T-helper 1 cell treated with Interleukin-12 subunit alpha and Interleukin-12 subunit beta and Interleukin-4 antibody, amounts not matched to agents 30 ng/mL and 1 ng/mL, for 36 hours (primary cell): ENCODE data around the gene MUC22. TPM values are rescaled to one million over a fixed set of nuclear protein-coding genes. Genes with fewer than 3 reads are reported as not detected.
"Not testable (repeated sequence)": the region's sequence is repeated elsewhere in the genome, so short reads cannot be mapped to it uniquely, and the experiment has no call there.

Experiments
- intact Hi-C: fragments of 100-400 bp; cut with micrococcal nuclease; formaldehyde crosslinking; loops from one replicate; pipeline ENCODE4 v1.15.1; 2024
- total RNA-seq: library from RNA; stranded (reverse); gene quantifications from 2 replicates; pipeline ENCODE4 v1.2.3, GENCODE V29; 2022

The MUC22 gene
- total RNA-seq, result not detected in 2 replicates

GRCh38 chr6:31010393-31011060 is at the start of gene MUC22:
Gene MUC22 (plus strand): TSS chr6:31010474. CDS start chr6:31010707, 233 bp downstream.
- intact Hi-C loops, result no loop called here

DNA sequence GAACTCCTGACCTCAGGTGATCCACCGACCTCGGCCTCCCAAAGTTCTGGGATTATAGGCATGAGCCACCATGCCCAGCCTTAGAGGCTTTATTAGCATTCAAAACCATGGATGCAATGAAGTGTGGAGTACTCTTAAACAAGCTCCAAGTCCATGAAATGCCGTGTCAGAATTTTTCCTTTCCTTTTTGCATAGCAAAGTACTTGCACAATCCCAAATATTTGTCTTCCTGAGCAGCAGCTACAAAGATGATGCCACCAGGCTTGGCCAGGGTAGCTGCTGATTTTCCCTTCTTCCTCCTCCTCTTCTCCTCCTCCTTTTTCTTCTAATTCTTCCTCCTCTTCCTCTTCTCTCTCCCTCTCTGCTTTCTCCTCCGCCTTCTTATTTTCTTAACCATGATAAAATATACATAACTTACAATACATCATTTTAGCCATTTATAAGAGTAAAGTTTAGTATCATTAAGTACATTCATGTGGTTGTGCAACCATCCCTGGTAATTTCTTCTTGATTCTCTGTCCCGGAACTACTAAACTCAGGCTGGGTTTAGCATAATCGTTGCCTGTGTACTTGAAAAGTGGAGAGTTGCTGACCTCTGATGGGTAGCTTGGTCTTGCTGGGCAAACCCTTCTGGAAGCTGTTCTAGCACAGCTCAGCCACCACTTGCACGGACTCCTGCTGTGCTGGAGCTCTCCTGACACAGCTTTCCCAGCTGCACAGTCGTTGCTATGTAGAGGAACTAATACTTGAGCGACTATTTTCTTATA is 49.2 kb upstream of the MUC22 start:
- intact Hi-C loops, result no loop called here

- intact Hi-C loops, result no loop called here
Measured at GRCh38 chr6:30962716-30963115, 47.6 kb upstream of the MUC22 start.

DNA sequence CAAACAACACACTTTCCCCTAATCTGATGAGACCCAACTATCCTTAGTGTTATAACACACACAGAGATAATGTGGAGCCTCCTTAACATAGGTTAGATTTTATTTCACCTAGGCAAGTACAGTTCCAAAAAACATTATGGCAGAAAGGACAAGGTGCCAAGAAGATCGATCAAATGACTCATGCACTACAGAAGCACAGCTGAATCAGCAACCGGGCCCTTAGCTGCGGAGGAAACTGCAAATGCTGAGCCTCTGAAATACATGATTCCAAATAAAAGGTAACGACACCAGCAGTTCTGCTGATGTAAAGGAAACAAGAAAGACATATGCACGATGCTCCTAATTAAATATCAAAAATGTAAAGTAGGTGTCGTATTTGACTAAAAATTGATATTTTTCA is 46.6 kb upstream of the MUC22 start:
- intact Hi-C loops, result loop anchor here (1.0 kb wide), 1 partner anchor 8 kb away; no protein-coding TSS in a partner anchor

- intact Hi-C loops, result loop anchor here (1.0 kb wide), 1 partner anchor 9 kb away; no protein-coding TSS in a partner anchor
Measured at GRCh38 chr6:30964075-30964474, 46.2 kb upstream of the MUC22 start.

- intact Hi-C loops, result no loop called here
Measured at GRCh38 chr6:30965140-30965601, 45.1 kb upstream of the MUC22 start.

DNA sequence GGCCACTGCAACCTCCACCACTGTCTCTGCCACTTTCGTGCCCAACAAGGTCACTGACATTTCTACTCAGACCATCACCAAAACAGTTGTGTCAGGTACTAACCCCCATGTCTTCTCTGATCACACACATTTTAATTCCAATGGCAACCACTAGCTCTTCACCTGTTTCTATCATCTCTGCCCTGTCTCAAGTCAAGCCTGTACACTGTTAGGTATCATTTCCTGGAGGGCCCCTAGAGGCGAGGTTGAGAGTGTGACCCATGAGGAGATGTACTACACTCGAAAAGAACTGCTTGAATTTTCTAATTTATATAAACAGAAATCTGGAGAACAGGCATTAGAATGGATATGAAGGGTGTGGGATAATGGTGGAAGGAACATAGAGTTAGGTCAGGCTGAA is 44.1 kb upstream of the MUC22 start:
- intact Hi-C loops, result no loop called here

DNA sequence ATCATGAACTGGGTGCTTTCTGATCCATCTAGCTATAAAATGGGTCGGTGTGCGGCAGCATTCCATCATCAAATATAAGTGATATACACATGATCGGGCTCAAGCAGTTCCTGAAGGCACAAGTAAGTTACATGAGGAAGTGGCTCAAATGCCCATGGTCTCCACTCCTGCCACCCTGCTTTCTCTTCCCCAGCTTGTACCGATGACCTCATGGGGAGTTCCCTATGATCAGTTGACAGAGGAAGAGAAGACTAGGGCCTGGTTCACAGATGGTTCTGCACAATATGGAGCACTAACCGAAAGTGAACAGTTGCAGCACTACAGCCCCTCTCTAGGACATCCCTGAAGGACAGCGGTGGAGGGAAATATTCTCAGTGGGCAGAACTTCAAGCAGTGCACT is 41.1 kb upstream of the MUC22 start:
- intact Hi-C loops, result not testable (repeated sequence)

- intact Hi-C loops, result no loop called here
Measured at GRCh38 chr6:30970946-30971345, 39.3 kb upstream of the MUC22 start.

DNA sequence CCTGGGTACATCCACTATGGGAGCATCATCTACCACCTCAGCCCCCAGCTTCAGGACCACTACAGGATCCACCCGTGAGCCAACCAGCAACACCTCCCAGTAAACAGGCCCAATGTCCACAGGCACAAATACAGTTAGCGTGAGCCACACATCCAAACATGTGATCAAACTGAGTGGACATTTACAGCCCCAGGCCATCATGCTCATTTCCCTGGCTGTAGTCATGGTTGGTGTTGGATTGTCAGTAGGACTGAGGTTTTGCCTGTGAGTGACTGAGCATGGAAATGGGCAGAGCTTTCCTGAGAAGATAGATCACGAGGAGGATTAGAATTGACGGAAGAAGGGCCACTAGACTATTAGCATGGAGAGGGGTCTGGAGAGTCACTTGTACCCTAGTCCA is 37.5 kb upstream of the MUC22 start:
- intact Hi-C loops, result no loop called here

DNA sequence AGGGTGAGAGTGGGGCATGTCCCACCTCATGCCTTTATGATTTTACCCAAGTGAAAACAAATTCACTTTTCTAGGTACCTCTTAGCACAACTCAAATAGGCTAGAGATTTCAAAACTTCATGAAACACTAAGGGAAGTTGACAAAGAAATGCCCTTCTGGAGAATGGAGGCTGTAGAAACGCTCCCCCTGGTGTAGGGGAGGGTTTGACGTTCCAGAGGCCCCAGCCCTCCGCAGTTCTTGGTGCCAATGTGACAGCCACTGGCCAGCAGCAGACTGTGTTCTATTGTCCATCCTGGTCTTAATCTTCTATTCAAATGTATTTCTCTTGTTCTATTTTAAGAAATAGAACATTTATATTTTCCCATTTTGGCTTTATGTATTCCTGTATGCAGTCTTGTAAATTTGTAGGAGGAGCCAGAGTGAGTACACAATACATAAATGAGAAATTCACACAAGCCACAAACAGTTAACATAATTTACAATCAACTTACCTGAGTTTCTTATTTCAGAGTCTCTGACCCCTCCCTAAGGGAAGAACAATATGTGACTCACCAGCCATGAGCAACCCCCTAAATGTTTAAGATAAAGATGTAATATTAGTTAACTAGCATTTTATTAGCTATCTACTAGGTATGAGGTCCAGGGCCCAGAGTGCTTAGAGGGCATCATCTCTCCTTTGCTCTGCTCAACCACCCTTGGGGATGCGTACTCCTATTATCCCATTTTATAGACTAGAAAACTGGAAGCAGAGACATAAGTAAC is 35.6 kb upstream of the MUC22 start:
- intact Hi-C loops, result no loop called here

GRCh38 chr6:30979141-30979540 is 31.1 kb upstream of the MUC22 start:
- intact Hi-C loops, result no loop called here

GRCh38 chr6:30979690-30980089 is 30.6 kb upstream of the MUC22 start:
- intact Hi-C loops, result no loop called here

- intact Hi-C loops, result no loop called here
Measured at GRCh38 chr6:30981942-30982772, 28.1 kb upstream of the MUC22 start.

DNA sequence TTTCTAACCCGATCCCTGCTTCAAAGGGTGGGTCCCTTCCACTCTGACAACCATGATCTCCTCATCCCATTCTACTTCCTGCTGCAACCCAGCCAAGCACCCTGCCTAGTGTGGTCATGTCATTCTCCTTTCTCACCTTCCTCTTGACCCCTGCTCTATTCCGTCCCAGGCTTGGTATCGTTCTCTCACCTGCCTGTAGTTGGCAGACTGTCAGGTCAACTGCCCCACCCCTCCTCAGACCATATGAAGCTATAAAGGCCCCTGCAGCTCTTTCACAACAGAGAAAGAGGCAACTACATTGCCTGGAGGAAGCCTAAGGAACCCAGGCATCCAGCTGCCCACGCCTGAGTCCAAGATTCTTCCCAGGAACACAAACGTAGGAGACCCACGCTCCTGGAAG is 26.8 kb upstream of the MUC22 start, which contains the start of gene MUC21:
Gene MUC21, plus strand, starts transcription at position 280 of the 400 bp plus-strand sequence. CDS start 241 bp downstream, outside the sequence.
- intact Hi-C loops, result no loop called here

DNA sequence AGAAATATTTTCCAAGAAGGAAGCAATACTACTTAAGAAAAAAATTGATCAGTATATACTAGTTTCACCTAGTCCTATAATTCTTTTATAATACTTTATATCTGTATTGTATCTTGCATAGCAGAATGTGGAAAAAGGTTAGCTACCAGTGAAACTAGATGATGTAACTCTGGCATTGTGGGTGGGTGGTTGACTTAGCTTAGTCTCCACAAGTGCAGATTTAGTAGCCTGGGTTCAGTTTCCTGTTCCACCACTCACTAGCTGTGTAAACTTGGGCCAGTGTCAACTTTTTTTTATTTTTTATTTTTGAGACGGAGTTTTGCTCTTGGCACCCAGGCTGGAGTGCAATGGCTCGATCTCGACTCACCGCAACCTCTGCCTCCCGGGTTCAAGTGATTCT is 24.8 kb upstream of the MUC22 start:
- intact Hi-C loops, result no loop called here

DNA sequence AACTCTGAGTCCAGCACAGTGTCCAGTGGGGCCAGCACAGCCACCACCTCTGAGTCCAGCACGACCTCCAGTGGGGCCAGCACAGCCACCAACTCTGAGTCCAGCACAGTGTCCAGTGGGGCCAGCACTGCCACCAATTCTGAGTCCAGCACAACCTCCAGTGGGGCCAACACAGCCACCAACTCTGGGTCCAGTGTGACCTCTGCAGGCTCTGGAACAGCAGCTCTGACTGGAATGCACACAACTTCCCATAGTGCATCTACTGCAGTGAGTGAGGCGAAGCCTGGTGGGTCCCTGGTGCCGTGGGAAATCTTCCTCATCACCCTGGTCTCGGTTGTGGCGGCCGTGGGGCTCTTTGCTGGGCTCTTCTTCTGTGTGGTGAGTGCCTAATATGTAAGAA is 23.0 kb upstream of the MUC22 start:
- intact Hi-C loops, result no loop called here

DNA sequence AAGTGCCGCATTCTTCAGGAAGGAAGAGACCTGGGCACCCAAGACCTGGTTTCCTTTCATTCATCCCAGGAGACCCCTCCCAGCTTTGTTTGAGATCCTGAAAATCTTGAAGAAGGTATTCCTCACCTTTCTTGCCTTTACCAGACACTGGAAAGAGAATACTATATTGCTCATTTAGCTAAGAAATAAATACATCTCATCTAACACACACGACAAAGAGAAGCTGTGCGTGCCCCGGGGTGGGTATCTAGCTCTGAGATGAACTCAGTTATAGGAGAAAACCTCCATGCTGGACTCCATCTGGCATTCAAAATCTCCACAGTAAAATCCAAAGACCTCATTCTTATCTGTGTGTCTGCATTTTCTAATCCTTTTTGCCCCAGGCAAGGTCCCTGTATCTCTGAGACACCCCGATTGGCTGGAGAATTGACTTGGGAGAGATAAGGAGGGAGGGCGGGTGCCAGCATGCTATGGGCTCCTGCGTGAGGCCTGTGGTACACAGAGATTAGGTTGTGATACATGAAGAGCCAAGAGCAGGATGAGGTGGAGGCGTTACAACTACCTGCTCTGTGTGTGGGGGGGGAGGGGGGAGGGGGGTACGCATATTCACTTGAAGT is 22.0 kb upstream of the MUC22 start:
- intact Hi-C loops, result no loop called here

- intact Hi-C loops, result no loop called here
Measured at GRCh38 chr6:30990422-30991086, 19.7 kb upstream of the MUC22 start.

DNA sequence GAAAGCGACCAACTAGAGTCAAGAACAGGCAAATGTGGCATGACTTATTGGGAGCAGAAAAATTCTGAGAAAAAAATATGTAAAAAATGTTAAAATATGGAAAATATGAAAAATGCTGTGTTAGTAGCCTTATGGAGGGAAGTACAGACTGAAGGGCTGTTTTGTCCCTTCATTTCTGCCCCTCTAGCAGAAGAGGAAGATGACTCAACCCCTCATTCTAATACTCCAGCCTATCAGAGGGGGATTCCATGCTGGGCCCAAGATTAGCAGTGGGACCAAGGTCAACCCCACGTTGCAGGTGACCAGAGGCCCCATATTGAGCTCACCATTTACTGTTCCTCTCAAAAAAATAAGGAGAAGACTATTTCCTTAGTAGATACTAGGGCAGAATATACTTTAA is 18.4 kb upstream of the MUC22 start:
- intact Hi-C loops, result no loop called here
